ENCODE data around the gene C6orf136.
"Not testable (repeated sequence)": the region's sequence is repeated elsewhere in the genome, so short reads cannot be mapped to it uniquely, and the experiment has no call there.

Gene C6orf136

GRCh38 chr6:30664994-30665767, 18.2 kb downstream of the C6orf136 start:
- DNase-seq, result no peak

GRCh38 chr6:30666300-30666699, 19.4 kb downstream of the C6orf136 start:
- not testable (repeated sequence) for DNase-seq

GRCh38 chr6:30670760-30671527, 24.0 kb downstream of the C6orf136 start:
- DNase-seq, result no peak

- DNase-seq, result peak; percentile 98 to 99
Measured at GRCh38 chr6:30672445-30673253, 25.7 kb downstream of the C6orf136 start, which contains the start of gene DHX16. TSS of gene DHX16 (minus strand) at chr6:30673006. CDS start at chr6:30672841, 165 bp downstream.

- DNase-seq, result no peak
Measured at GRCh38 chr6:30676660-30677285, 29.8 kb downstream of the C6orf136 start.

GRCh38 chr6:30678964-30679726, 32.2 kb downstream of the C6orf136 start:
- DNase-seq, result peak; percentile 87

GRCh38 chr6:30679765-30680535, 33.0 kb downstream of the C6orf136 start:
- DNase-seq, result no peak

- no peak for DNase-seq
Measured at GRCh38 chr6:30681766-30682142, 34.8 kb downstream of the C6orf136 start.

GRCh38 chr6:30682143-30683117, 35.5 kb downstream of the C6orf136 start:
- DNase-seq, result peak; percentile 99

- no peak for DNase-seq
Measured at GRCh38 chr6:30683183-30683979, 36.4 kb downstream of the C6orf136 start.

GRCh38 chr6:30683980-30684338, 37.0 kb downstream of the C6orf136 start:
- DNase-seq, result no peak

- peak; percentile 66 to 81 for DNase-seq
Measured at GRCh38 chr6:30684386-30685156, 37.6 kb downstream of the C6orf136 start.

- DNase-seq, result peak; percentile 55
Measured at GRCh38 chr6:30685157-30686008, 38.5 kb downstream of the C6orf136 start.

GRCh38 chr6:30686009-30686907, 39.3 kb downstream of the C6orf136 start, which contains the start of gene PPP1R18:
TSS of gene PPP1R18 (minus strand) at chr6:30686645. CDS start at chr6:30686018, 627 bp downstream.
- peak in 1 of 2 experiments; percentile 53 for DNase-seq

- peak; percentile 75 to 89 for DNase-seq
Measured at GRCh38 chr6:30686908-30687658, 40.1 kb downstream of the C6orf136 start.
